GM06990 (cell line): ENCODE data around the gene SORBS1.

Experiments
- DNase-seq: peaks from one replicate; pipeline ENCODE4 v3.0.0-alpha.2; 2011; ENCODE audit not compliant: insufficient read length; ENCODE audit errors: extremely low read depth
- H3K27me3 ChIP-seq: replicated peaks from 2 replicates; pipeline ENCODE4 v1.6.0; 2011; ENCODE audit warnings: low read length; ENCODE audit not compliant: control insufficient read depth, insufficient read depth
- H3K36me3 ChIP-seq: 2 replicates; pipeline ENCODE4 v1.5.1; 2011; ENCODE audit warnings: low read length; ENCODE audit not compliant: control insufficient read depth, insufficient read depth
- H3K4me3 ChIP-seq: replicated peaks from 2 replicates; pipeline ENCODE4 v1.5.1; 2011; ENCODE audit warnings: low read depth, mild to moderate bottlenecking, control low read depth, low read length
- TF ChIP-seq, protein P1 (sequence below): IDR thresholded peaks from 2 replicates; pipeline ENCODE4 v1.5.1; 2011; ENCODE audit warnings: low read length, control low read depth, mild to moderate bottlenecking, inconsistent platforms; ENCODE audit not compliant: insufficient read depth, poor library complexity, severe bottlenecking

SORBS1 gene

DNA sequence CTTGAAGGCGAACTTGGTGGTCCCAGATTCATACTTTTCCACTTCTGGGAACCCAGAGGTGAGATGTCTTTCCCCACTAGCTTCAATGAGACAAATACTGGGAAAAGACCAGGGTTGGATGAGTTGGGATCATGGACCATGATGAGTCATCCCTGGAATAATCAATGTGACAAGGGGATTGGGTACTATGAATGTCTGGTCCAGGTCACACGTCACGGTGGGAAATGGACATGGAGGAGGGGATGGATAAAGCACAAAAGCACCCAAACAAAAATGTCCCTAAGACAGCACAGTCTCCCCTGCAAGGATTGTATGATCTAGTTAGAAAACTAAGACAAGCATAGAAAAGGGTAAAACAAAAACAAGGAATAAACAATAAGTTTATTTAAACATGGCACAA lies 12.4 kb upstream of the SORBS1 start:
- Histone ChIP-seq H3K4me3 (no peak overlapping the region), H3K36me3 (no peaks in the 10 kb centered on the region), H3K27me3 (peaks cover 1% of the 10 kb centered on the region; the same call in 1 of the 2 replicates)
- DNase-seq: no peak
- TF ChIP-seq, protein P1, sequence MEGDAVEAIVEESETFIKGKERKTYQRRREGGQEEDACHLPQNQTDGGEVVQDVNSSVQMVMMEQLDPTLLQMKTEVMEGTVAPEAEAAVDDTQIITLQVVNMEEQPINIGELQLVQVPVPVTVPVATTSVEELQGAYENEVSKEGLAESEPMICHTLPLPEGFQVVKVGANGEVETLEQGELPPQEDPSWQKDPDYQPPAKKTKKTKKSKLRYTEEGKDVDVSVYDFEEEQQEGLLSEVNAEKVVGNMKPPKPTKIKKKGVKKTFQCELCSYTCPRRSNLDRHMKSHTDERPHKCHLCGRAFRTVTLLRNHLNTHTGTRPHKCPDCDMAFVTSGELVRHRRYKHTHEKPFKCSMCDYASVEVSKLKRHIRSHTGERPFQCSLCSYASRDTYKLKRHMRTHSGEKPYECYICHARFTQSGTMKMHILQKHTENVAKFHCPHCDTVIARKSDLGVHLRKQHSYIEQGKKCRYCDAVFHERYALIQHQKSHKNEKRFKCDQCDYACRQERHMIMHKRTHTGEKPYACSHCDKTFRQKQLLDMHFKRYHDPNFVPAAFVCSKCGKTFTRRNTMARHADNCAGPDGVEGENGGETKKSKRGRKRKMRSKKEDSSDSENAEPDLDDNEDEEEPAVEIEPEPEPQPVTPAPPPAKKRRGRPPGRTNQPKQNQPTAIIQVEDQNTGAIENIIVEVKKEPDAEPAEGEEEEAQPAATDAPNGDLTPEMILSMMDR: no peak

DNA sequence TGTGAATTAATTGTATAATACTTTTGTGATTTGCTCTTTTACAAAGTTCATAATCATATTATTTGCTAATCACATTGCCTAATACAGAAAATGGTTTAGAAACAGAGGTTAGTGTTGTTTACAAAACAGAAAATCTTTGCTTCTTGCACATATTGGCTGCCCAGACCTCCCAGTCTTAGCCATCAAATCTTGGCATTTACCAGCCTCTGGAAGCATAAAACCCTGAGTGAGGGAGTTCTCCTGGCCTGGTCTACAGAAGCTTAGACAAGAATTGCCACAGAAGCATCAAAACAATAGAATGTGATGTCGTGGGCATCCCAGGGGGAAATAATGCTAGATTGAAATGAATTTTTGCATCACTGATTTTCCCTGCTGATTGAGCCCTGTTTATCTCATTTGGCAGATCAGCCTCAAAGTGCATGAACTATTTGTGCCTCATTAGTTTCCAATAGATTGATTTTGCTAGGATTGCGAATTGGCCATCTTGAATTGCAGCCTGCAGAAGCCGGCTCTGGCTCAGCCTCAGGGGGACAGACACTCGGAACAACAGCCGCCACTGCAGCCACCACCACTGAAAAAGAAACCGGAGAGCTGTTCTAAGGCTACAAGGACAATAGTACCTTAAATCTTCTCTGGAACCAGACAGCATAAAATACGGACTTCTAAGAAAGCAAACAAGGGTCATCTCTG lies 11.1 kb upstream of the SORBS1 start:
- Histone ChIP-seq H3K27me3 (peaks cover 1% of the 10 kb centered on the region), H3K36me3 (no peaks in the 10 kb centered on the region), H3K4me3 (no peak overlapping the region)
- DNase-seq: no peak
- TF ChIP-seq, protein P1: no peak

DNA sequence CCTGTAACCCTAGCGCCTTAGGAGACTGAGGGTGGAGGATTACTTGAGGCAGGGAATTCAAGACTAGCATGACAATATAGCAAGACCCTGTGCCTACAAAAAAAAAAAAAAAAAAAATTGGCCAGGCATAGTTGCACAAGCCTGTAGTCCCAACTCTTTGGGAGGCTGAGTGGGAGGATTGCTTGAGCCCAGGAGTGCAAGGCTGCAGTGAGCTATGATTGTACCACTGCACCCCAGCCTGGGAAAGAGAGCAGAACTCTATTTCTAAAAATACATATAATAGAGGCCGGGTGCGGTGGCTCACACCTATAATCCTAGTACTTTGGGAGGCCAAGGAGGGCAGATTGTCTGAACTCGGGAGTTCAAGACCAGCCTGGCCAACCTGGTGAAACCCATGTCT lies 10.2 kb upstream of the SORBS1 start:
- TF ChIP-seq, protein P1: no peak
- Histone ChIP-seq H3K27me3 (peaks cover 1% of the 10 kb centered on the region), H3K36me3 (no peaks in the 10 kb centered on the region), H3K4me3 (no peak overlapping the region)
- DNase-seq: no peak

DNA sequence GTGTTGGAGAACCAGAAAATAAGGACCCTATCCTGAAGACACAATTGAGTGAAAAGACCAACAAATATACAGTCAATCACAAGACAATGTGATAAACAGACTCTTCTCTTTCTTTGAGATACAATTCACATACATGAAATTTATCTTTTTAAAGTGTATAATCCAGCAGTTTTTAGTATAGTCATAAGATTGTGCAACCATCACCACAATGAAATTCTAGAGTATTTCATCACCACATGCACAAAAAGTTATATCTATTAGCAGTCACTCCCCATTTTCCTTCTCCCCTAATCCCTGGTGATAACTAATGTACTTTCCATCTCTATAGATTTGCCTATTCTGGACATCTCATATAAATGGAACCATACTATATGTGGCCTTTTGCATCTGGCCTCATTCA lies 8.2 kb upstream of the SORBS1 start:
- Histone ChIP-seq H3K27me3 (peaks cover 1% of the 10 kb centered on the region; the same call in 1 of the 2 replicates), H3K4me3 (no peak overlapping the region), H3K36me3 (no peaks in the 10 kb centered on the region)
- no peak for DNase-seq
- TF ChIP-seq, protein P1: no peak

DNA sequence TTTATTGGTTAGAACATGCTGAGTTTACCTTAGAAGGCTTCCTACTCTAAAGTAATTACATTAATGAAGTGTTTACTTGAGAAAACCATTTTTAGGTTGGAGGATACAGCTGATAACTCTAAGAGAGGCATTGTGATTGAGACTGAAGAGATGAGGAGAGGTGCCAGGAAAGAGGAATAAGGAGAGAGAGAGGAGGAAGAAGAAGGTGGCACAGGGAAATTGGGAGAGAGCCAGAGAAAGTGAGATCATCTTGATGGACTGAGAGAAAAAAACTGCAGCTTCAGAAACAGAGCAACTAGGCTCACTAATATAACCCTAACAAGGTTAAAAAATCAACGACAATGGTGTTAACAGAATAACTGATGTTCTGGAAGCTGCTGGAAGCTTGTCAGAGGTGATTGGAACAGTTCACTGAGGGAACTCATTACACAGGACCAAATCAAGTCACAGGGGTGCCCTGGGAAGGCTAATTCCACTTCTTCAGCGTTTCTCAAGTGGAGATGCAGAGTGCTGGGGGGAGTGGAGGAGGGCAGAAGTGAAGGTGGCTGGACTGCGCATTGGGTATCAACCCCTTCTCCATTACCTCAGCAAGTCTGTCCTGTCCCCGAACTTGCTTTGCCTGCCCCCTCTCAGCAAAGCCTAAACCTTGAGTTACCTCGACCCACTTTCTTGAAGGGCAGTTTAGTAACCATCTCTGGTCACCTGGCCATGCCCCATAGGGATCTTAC lies 6.9 kb upstream of the SORBS1 start:
- Histone ChIP-seq H3K27me3 (no peaks in the 10 kb centered on the region; the same call in 1 of the 2 replicates), H3K36me3 (no peaks in the 10 kb centered on the region), H3K4me3 (no peak overlapping the region)
- TF ChIP-seq, protein P1: no peak
- no peak for DNase-seq
